DOHH2 (cell line): ENCODE data around the gene CPD.
"Not testable (repeated sequence)": the region's sequence is repeated elsewhere in the genome, so short reads cannot be mapped to it uniquely, and the experiment has no call there.

Experiments used
- CTCF ChIP-seq: fragments of 200-600 bp; sonication (generic); IDR thresholded peaks from one replicate; pipeline ENCODE4 v1.5.1; 2014; ENCODE audit warnings: antibody characterized with exemption, mild to moderate bottlenecking, low read depth, low read length; ENCODE audit not compliant: poor library complexity, severe bottlenecking
- EZH2phosphoT487 ChIP-seq: fragments of 200-600 bp; sonication (generic); IDR thresholded peaks from 2 replicates; pipeline ENCODE4 v1.6.1; 2017; ENCODE audit warnings: borderline replicate concordance, mild to moderate bottlenecking, antibody characterized with exemption, low read length, moderate library complexity, mixed read lengths

- TF ChIP-seq CTCF, EZH2phosphoT487: not testable (repeated sequence)
Measured at GRCh38 chr17:30458797-30459413, 80.2 kb downstream of the CPD start.
